Subcutaneous adipose tissue (tissue), 4 donors: ENCODE results near the gene HBA2. TPM values are rescaled to one million over a fixed set of nuclear protein-coding genes. Genes with fewer than 3 reads are reported as not detected.

ENCODE experiments used
- total RNA-seq, 4 donors: library from RNA; depleted of rRNA; stranded (reverse); fragments of >200 nt; gene quantifications; one replicate each; pipeline ENCODE4 v1.1.0, GENCODE V29; 2016
- TF ChIP-seq, protein P1 (sequence below): fragments of 450-650 bp; IDR thresholded peaks from one replicate; pipeline ENCODE4 v1.5.1; 2016; ENCODE audit warnings: low read depth, mild to moderate bottlenecking, control low read depth, antibody characterized with exemption, moderate library complexity

HBA2 gene
- total RNA-seq, 4 donors from 2014 or later: 25.2 to 313 (median 90.4) TPM

DNA sequence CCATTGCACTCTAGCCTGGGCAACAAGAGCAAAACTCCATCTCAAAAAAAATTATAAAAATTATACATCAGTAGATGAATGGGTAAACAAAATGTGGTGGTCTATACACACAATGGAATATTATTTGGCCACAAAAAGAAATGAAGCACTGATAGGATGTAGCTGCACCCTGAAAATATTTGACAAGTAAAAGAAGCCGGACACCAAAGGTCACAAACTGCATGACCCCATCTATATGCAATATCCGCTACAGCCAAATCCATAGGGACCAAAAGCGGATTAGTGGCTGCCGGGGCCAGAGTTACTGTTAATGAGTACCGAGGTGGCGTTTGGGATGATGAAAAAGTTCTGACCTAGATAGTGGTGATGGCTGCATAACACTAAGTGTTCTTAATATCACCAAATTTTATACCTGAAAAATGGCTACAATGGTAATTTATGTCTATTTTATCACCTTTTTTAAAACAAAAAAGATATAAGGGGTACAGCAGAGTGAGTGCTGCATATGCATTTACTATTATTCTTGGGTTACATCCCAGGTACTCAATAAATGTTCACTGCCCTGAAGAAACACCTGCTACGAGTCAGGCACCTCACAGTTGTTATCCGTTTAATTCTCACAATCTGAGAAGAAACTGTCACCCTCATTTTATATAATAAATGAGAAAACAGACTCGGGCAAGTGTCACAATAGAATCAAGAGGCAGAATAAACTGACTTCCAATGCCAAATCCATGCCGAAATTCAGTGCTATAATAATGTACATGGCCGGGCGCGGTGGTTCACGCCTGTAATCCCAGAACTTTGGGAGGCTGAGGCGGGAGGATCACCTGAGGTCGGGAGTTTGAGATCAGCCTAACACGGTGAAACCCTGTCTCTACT is 6.8 kb downstream of the HBA2 start:
- TF ChIP-seq, protein P1, sequence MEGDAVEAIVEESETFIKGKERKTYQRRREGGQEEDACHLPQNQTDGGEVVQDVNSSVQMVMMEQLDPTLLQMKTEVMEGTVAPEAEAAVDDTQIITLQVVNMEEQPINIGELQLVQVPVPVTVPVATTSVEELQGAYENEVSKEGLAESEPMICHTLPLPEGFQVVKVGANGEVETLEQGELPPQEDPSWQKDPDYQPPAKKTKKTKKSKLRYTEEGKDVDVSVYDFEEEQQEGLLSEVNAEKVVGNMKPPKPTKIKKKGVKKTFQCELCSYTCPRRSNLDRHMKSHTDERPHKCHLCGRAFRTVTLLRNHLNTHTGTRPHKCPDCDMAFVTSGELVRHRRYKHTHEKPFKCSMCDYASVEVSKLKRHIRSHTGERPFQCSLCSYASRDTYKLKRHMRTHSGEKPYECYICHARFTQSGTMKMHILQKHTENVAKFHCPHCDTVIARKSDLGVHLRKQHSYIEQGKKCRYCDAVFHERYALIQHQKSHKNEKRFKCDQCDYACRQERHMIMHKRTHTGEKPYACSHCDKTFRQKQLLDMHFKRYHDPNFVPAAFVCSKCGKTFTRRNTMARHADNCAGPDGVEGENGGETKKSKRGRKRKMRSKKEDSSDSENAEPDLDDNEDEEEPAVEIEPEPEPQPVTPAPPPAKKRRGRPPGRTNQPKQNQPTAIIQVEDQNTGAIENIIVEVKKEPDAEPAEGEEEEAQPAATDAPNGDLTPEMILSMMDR: no peak

- TF ChIP-seq, protein P1: no peak
Measured at GRCh38 chr16:180101-180675, 7.5 kb downstream of the HBA2 start, which contains the start of gene HBQ1. Gene HBQ1 (plus strand): TSS chr16:180459. CDS start chr16:180487, 28 bp downstream.

- TF ChIP-seq, protein P1: no peak
Measured at GRCh38 chr16:180681-181564, 8.2 kb downstream of the HBA2 start.

GRCh38 chr16:181565-182021 is 8.9 kb downstream of the HBA2 start:
- TF ChIP-seq, protein P1: no peak

GRCh38 chr16:183005-183404 is 10.3 kb downstream of the HBA2 start:
- TF ChIP-seq, protein P1: no peak

DNA sequence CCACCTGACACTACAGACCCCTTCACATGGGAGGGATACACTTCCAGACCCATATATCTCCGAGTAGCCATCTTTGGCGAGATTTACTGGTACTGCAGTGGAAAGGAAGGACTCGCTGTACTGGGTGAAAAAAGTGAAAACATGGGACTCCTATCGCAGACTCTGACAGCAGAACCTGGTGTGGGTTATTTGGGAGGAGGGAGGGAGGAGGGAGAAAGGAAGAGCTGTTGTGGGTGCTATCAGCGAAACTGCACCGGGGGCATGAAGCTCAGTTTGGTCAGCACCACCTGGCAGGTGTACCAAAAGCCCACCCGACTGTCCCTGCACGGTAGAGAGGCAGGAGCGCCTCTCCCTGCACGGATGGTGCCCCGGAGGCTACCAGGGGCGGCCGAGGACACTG is 12.5 kb downstream of the HBA2 start:
- TF ChIP-seq, protein P1: no peak
